SH-SY5Y (cell line): ENCODE measurements around the gene PKD2L1.

ENCODE experiments used
- GATA2 ChIP-seq: IDR thresholded peaks from 2 replicates; pipeline ENCODE4 v1.6.1; 2011; ENCODE audit warnings: mild to moderate bottlenecking, low read depth, low read length
- GATA3 ChIP-seq: IDR thresholded peaks from 2 replicates; pipeline ENCODE4 v1.6.1; 2011; ENCODE audit warnings: low read depth, mild to moderate bottlenecking, low read length, moderate library complexity

GRCh38 chr10:100347568-100348195 lies 17.7 kb upstream of the PKD2L1 start:
- TF ChIP-seq GATA3 = no peak
- TF ChIP-seq GATA2 = no peak
